Measurements from ENCODE around the gene C10orf120. TPM values are rescaled to one million over a fixed set of nuclear protein-coding genes. Genes with fewer than 3 reads are reported as not detected.

The C10orf120 gene
- total and polyA plus RNA-seq, 2 experiments from 2014 or later, result not detected

DNA sequence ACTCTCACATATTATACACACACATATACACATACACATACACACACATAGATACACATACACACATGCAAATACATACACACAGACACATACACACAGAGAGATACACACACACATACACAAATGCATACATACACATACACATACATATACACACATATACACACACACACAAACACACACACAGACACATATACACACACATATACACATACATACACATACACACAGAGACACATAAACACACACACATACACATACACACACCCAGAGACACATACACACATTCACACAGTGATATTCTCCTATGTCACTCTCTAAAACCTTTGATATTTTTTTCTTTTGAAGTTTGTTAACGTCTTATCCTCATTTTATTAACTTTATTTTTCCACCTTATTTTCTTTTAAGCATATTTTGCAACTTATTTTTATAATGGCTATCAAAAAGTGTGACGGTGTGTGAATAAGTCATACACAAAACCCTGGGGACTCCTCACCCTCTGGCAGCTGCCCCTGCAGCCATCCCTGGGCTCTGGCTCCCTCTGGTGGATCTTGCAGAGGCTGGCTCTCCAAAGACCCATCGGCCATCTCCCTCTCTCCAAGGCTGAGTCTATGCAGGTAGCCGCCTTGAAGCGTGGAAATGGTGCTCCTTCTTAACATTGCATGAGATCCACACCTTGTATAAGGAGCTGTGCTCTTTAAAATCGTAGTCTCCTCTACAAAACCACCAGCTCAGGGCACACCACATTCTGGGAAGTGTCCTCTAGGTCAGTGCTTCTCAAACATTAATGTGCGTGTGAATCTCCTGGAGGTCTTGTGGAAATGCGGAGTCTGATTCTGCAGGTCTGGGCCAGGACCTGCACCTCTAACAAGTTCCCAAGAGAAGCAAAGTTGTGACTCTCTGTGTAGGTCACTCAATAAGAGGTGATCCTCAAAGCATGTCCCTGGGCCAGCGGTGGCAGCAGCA is 4.1 kb upstream of the C10orf120 start:
- Histone ChIP-seq H3K9ac (no peak overlapping the region), H3K4me3 (no peak overlapping the region), H3K36me3 (ENCODE audit: low read depth) (no peaks in the 10 kb centered on the region), H2AFZ (no peak overlapping the region), H4K20me1 (ENCODE audit: insufficient read depth) (no peaks in the 10 kb centered on the region), H3K4me2 (ENCODE audit: unreplicated experiment) (no peak overlapping the region), H3K4me1 (ENCODE audit: insufficient read depth) (no peaks in the 10 kb centered on the region), H3K27ac (no peak overlapping the region), H3K9me2 (ENCODE audit: insufficient read depth) (no peaks in the 10 kb centered on the region), H3K27me3 (replicated peaks; ENCODE audit: insufficient read depth) (no peaks in the 10 kb centered on the region; the same call in 1 of the 2 replicates), H3K9me3 (ENCODE audit: low read depth) (no peaks in the 10 kb centered on the region), H3F3A (ENCODE audit: insufficient read depth) (no peaks in the 10 kb centered on the region), H3K79me2 (ENCODE audit: insufficient read depth) (no peaks in the 10 kb centered on the region)
- peak; percentile 87 for DNase-seq
- in situ Hi-C loops (cut with MboI), result no loop called here
- 40 to 41% methylated on average over 9 of the region's 9 CpGs for WGBS, 2 experiments (ENCODE audit: low coverage in 1 of 2, low lambda C conversion rate in 2 of 2, missing lambda C conversion rate in 2 of 2)
- TF ChIP-seq EZH2phosphoT487 (IDR thresholded peaks at IDR 0.05; ENCODE audit: insufficient read depth, low read depth) (no peak), EZH2 (IDR thresholded peaks at IDR 0.05; ENCODE audit: insufficient read depth, poor library complexity, severe bottlenecking) (no peak)

DNA sequence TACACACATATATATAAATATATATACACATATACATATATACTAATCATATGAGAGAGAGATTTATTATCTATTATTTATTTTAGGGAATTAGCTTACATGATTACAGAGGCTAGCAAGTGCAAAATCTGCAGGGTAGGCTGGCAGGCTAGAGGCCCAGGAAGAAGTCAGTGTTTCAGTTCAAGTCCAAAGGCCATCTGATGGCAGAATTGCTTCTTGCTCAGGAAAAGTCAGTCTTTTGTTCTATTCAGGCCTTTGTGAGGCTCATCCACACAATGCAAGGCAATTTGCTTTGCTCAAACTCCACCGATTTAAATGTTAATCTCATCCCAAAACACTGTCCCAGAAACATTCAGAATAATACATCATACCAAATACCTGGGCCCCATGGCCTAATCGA is 2.6 kb upstream of the C10orf120 start:
- Histone ChIP-seq H3K4me2 (ENCODE audit: unreplicated experiment) (no peak overlapping the region), H3K27me3 (replicated peaks; ENCODE audit: insufficient read depth) (no peaks in the 10 kb centered on the region; the same call in 1 of the 2 replicates), H3K27ac (no peak overlapping the region), H3K79me2 (ENCODE audit: insufficient read depth) (no peaks in the 10 kb centered on the region), H3K9me3 (ENCODE audit: low read depth) (no peaks in the 10 kb centered on the region), H3K36me3 (ENCODE audit: low read depth) (no peaks in the 10 kb centered on the region), H2AFZ (no peak overlapping the region), H3K4me3 (no peak overlapping the region), H3K4me1 (ENCODE audit: insufficient read depth) (no peaks in the 10 kb centered on the region), H3F3A (ENCODE audit: insufficient read depth) (no peaks in the 10 kb centered on the region), H4K20me1 (ENCODE audit: insufficient read depth) (no peaks in the 10 kb centered on the region), H3K9ac (no peak overlapping the region), H3K9me2 (ENCODE audit: insufficient read depth) (no peaks in the 10 kb centered on the region)
- in situ Hi-C loops (cut with MboI), result no loop called here
- DNase-seq, result no peak
- WGBS, 2 experiments (ENCODE audit: low coverage in 1 of 2, low lambda C conversion rate in 2 of 2, missing lambda C conversion rate in 2 of 2), result 34% methylated on average over 2 of the region's 2 CpGs
- TF ChIP-seq EZH2 (IDR thresholded peaks at IDR 0.05; ENCODE audit: insufficient read depth, poor library complexity, severe bottlenecking) (no peak), EZH2phosphoT487 (IDR thresholded peaks at IDR 0.05; ENCODE audit: insufficient read depth, low read depth) (no peak)

DNA sequence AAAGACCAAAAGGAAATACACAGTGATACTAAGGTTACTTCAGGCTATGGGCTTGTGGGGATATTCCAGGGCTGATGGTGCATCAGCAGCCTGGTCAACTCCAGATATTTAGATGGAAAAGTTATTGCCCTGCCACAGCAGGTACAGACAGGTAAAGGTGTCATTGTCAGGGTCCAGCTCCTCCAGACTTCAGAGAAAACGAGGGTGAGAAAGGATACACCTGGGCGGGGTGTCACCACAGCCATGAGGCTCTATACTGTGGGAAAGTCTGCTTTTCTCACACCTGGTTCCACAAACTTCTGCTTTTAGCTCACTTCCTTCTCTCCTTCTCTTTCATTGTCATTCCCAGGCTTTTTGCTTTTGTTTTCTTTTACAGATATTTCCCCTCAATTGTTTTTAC is 2.0 kb upstream of the C10orf120 start:
- Histone ChIP-seq H3K79me2 (ENCODE audit: insufficient read depth) (no peaks in the 10 kb centered on the region), H3K9me3 (ENCODE audit: low read depth) (no peaks in the 10 kb centered on the region), H3K4me3 (no peak overlapping the region), H3K9ac (no peak overlapping the region), H3K9me2 (ENCODE audit: insufficient read depth) (no peaks in the 10 kb centered on the region), H4K20me1 (ENCODE audit: insufficient read depth) (no peaks in the 10 kb centered on the region), H2AFZ (no peak overlapping the region), H3F3A (ENCODE audit: insufficient read depth) (no peaks in the 10 kb centered on the region), H3K27me3 (replicated peaks; ENCODE audit: insufficient read depth) (no peaks in the 10 kb centered on the region; the same call in 1 of the 2 replicates), H3K27ac (no peak overlapping the region), H3K36me3 (ENCODE audit: low read depth) (no peaks in the 10 kb centered on the region), H3K4me2 (ENCODE audit: unreplicated experiment) (no peak overlapping the region), H3K4me1 (ENCODE audit: insufficient read depth) (no peaks in the 10 kb centered on the region)
- in situ Hi-C loops (cut with MboI), result no loop called here
- DNase-seq, result no peak
- WGBS, 2 experiments (ENCODE audit: low coverage in 1 of 2, low lambda C conversion rate in 2 of 2, missing lambda C conversion rate in 2 of 2), result 20 to 24% methylated on average over 2 of the region's 2 CpGs
- TF ChIP-seq EZH2 (IDR thresholded peaks at IDR 0.05; ENCODE audit: insufficient read depth, poor library complexity, severe bottlenecking) (no peak), EZH2phosphoT487 (IDR thresholded peaks at IDR 0.05; ENCODE audit: insufficient read depth, low read depth) (no peak)

DNA sequence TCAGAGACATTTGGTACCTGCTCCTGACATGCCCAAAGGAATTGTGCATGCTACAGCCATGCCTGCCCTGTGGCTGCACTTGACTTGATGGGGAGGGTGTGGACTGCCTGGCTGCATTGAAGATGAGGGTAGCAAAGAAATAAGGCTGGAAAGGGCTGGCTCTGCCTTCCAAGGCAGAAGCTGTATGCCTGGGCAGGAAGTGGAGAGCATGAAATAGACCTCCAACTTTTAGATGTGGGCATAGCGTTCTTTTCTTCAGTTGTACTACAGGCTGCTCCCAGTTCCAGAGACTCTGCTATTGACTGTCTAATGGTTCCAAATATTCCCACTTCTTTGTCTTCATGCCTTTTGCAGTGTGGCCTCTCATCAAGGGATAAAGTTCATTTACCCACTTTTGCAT is 3.0 kb downstream of the C10orf120 start:
- H3F3A ChIP-seq (ENCODE audit: insufficient read depth), result no peaks in the 10 kb centered on the region
- H4K20me1 ChIP-seq (ENCODE audit: insufficient read depth), result no peaks in the 10 kb centered on the region
- no peaks in the 10 kb centered on the region for H3K79me2 ChIP-seq (ENCODE audit: insufficient read depth)
- H3K4me2 ChIP-seq (ENCODE audit: unreplicated experiment), result no peak overlapping the region
- no peak for TF ChIP-seq EZH2phosphoT487 (IDR thresholded peaks at IDR 0.05; ENCODE audit: insufficient read depth, low read depth)
- in situ Hi-C loops (cut with MboI), result no loop called here
- peaks cover 6% of the 10 kb centered on the region; the same call in 1 of the 2 replicates for H3K27me3 ChIP-seq (replicated peaks; ENCODE audit: insufficient read depth)
- no peak overlapping the region for H3K9ac ChIP-seq
- no peak overlapping the region for H2AFZ ChIP-seq
- H3K4me1 ChIP-seq (ENCODE audit: insufficient read depth), result no peaks in the 10 kb centered on the region
- no peaks in the 10 kb centered on the region for H3K9me3 ChIP-seq (ENCODE audit: low read depth)
- H3K27ac ChIP-seq, result no peak overlapping the region
- no peaks in the 10 kb centered on the region for H3K36me3 ChIP-seq (ENCODE audit: low read depth)
- H3K9me2 ChIP-seq (ENCODE audit: insufficient read depth), result no peaks in the 10 kb centered on the region
- no peak for DNase-seq
- 82 to 84% methylated on average over 1 of the region's 1 CpG for WGBS, 2 experiments (ENCODE audit: low coverage in 1 of 2, low lambda C conversion rate in 2 of 2, missing lambda C conversion rate in 2 of 2)
- H3K4me3 ChIP-seq, result no peak overlapping the region
